ENCODE data around the gene MUTYH. TPM values are rescaled to one million over a fixed set of nuclear protein-coding genes. Genes with fewer than 3 reads are reported as not detected.

MUTYH gene
- total RNA-seq, 2 experiments from 2014 or later: 52.6 to 70.1 TPM

GRCh38 chr1:45302505-45303150 is 37.6 kb downstream of the MUTYH start:
- Histone ChIP-seq H3K36me3 (ENCODE audit: insufficient read depth, low read length) (no peaks in the 10 kb centered on the region), H3K4me3 (ENCODE audit: low read depth, low read length, poor library complexity, severe bottlenecking) (peak overlapping the region; percentile 74), H3K9me2 (ENCODE audit: insufficient read depth, low read length) (no peaks in the 10 kb centered on the region), H3K79me2 (ENCODE audit: insufficient read depth, low read depth, low read length) (no peaks in the 10 kb centered on the region; the same call in 1 of the 2 replicates), H4K20me1 (ENCODE audit: insufficient read depth, low read length) (no peaks in the 10 kb centered on the region), H3K27ac (ENCODE audit: low read depth, low read length, poor library complexity, severe bottlenecking) (peak overlapping the region; percentile 59), H3K9me3 (ENCODE audit: low read length) (no peaks in the 10 kb centered on the region), H3K4me1 (ENCODE audit: insufficient read depth, low read length, poor library complexity, severe bottlenecking) (peaks cover 31% of the 10 kb centered on the region), H2AFZ (ENCODE audit: low read length) (no peak overlapping the region), H3K4me2 (ENCODE audit: low read length) (peak overlapping the region; percentile 72)
- ChIA-PET POLR2A (interaction anchor here (0.6 to 2.4 kb wide), 14 partner anchors 9 to 581 kb away, joined by 3 to 24 read pairs (median 4); partner anchors contain the start of genes HECTD3, MUTYH, TOE1 and UROD), CTCF (ENCODE audit: unreplicated experiment) (interaction anchor here (0.6 to 1.9 kb wide), 8 partner anchors 10 to 291 kb away, joined by 3 to 16 read pairs (median 7); partner anchors contain the start of genes CCDC163, HECTD3, MMACHC and UROD)
- BruUV-seq (replicated peaks): no TSS peak
- intact Hi-C loops (cut with micrococcal nuclease; ENCODE audit: unreplicated experiment): loop anchor here (1.0 to 5.0 kb wide), 3 partner anchors 189 to 580 kb away; partner anchors contain the start of gene TESK2
- TF ChIP-seq EZH2phosphoT487 (IDR thresholded peaks at IDR 0.05; ENCODE audit: borderline replicate concordance, low read depth, low read length): no peak
- no peak for TF ChIP-seq CTCF (conservative IDR thresholded peaks at IDR 0.05; ENCODE audit: low read length)
- DNase-seq (ENCODE audit: low spot score): no peak

GRCh38 chr1:45300669-45300997 is 39.6 kb downstream of the MUTYH start:
- Histone ChIP-seq H4K20me1 (ENCODE audit: insufficient read depth, low read length) (no peaks in the 10 kb centered on the region), H3K4me2 (ENCODE audit: low read length) (no peak overlapping the region), H3K27ac (ENCODE audit: low read depth, low read length, poor library complexity, severe bottlenecking) (no peak overlapping the region), H3K79me2 (ENCODE audit: insufficient read depth, low read depth, low read length) (no peaks in the 10 kb centered on the region; the same call in 1 of the 2 replicates), H3K4me3 (ENCODE audit: low read depth, low read length, poor library complexity, severe bottlenecking) (no peak overlapping the region), H3K4me1 (ENCODE audit: insufficient read depth, low read length, poor library complexity, severe bottlenecking) (peaks cover 14% of the 10 kb centered on the region), H3K36me3 (ENCODE audit: insufficient read depth, low read length) (no peaks in the 10 kb centered on the region), H3K9me2 (ENCODE audit: insufficient read depth, low read length) (no peaks in the 10 kb centered on the region), H3K9me3 (ENCODE audit: low read length) (no peaks in the 10 kb centered on the region), H2AFZ (ENCODE audit: low read length) (no peak overlapping the region)
- no TSS peak for BruUV-seq (replicated peaks)
- CTCF ChIA-PET (ENCODE audit: unreplicated experiment): interaction anchor here (0.6 to 1.2 kb wide), 2 partner anchors 288 to 290 kb away, joined by 3 read pairs; partner anchors contain the start of genes HECTD3 and UROD
- no peak for TF ChIP-seq CTCF (conservative IDR thresholded peaks at IDR 0.05; ENCODE audit: low read length)
- no peak for TF ChIP-seq EZH2phosphoT487 (IDR thresholded peaks at IDR 0.05; ENCODE audit: borderline replicate concordance, low read depth, low read length)
- POLR2A ChIA-PET: interaction anchor here (0.6 kb wide), 2 partner anchors 312 to 647 kb away, joined by 4 read pairs; no protein-coding TSS in a partner anchor
- no peak for DNase-seq (ENCODE audit: low spot score)
- intact Hi-C loops (cut with micrococcal nuclease; ENCODE audit: unreplicated experiment): loop anchor here (1.0 to 5.0 kb wide), 5 partner anchors 282 to 578 kb away; no protein-coding TSS in a partner anchor
